IPS DF 19.7 (cell line): Measurements from ENCODE around the gene UBE2G1.
"Not testable (repeated sequence)": the region's sequence is repeated elsewhere in the genome, so short reads cannot be mapped to it uniquely, and the experiment has no call there.

ENCODE experiments used
- DNase-seq: peaks from one replicate; pipeline ENCODE4 v3.0.0-alpha.2; 2013; ENCODE audit warnings: low read depth, low spot score

The UBE2G1 gene, protein sequence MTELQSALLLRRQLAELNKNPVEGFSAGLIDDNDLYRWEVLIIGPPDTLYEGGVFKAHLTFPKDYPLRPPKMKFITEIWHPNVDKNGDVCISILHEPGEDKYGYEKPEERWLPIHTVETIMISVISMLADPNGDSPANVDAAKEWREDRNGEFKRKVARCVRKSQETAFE

DNA sequence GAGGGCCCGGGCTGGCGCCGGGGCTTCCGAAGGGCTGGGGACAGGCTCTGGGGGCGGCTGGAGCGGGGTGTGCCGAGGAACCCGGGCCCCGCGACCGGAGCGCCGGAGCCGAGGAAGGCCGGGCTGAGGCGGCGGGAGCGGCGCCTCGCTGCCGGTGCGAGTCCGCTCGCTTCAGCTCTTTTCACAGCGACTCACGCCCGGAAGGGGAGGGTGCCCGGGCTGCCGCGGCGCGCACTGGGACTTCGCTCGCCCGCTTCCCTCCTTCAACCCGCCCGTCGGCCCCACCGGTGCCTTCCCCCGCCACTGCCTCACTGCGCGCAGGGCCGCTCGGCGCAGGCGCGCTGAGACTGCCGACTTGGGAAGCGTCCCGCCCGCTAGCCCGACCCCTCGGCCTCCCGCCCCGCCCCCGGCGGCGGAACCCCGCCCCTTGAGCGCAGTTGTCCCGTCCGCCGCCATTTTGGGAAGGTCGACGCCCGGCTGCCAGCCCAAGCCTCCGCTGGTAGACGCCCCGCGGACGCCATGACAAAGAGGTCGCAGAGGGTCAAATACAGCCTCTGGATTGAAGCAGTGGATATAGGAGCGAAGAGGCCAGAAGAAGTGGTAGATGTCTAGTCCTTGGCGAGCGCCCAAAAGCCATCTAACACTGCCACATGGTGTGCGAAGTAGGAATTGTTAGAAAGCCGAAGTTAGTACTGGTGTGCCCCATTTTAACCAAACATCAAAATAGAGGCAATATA lies at the start of gene UBE2G1:
Gene UBE2G1, minus strand, starts transcription at position 349 of the 737 bp plus-strand sequence. CDS start 359 bp downstream, outside the sequence.
- peak; percentile 94 for DNase-seq

DNA sequence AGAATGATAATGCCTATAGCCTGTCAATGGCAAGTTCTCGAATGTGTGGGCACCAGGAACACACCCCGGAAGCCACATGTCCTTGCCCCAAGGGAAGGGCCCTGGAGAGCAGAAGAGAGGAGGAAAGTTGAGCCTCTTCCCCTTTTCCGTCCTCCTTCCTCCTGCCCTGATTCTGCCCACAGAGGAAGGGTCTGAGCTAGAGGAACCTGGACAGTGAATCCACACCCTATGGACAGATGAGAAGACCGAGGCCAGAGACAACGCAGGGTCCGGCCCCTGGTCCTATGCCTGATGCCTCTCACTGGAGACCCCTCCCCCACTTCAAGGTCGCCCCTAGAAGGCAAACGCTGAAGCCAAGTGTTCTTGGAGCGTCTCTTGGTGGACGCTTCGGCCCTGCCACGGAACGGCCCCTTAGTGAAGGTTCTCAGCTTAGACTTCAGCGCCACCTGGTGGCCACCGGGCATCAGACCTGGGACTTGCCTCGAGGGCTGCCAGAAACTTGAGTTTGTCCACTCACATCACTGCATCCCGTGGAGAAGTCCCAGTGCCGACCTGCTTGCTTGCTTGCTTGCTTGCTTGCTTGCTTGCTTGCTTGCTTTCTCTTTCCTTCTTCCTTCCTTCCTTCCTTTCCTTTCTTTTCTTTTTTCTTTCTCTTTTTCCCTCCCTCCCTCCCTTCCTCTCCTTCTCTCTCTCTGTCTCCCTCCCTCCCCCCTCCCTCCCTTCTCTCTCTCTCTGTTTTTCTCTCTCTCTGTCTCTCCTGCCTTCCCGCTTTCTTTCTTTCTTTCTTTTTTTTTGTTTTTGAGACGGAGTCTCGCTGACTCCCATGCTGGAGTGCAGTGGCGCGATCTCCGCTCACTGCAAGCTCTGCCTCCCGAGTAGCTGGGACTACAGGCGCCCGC lies 46.7 kb upstream of the UBE2G1 start:
- peak; percentile 87 for DNase-seq

- DNase-seq: no peak
Measured at GRCh38 chr17:4411201-4411600, 44.7 kb upstream of the UBE2G1 start.

DNA sequence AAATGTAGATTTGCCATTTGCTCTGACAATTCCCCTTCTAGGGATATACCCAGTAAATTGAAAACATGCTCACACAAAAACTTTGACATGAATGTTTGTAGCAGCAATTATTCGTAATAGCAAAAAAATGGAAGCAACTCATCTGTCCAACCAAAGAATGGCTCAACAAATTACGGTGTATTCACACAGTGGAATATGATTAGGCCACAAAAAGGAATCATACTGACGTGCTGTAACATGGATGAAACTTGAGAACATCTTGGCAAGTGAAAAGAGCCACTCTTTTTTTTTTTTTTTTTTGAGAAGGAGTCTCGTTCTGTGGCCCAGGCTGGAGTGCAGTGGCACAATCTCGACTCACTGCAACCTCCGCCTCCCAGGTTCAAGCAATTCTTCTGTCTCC lies 43.2 kb upstream of the UBE2G1 start:
- DNase-seq: no peak

GRCh38 chr17:4407851-4408250 lies 41.4 kb upstream of the UBE2G1 start:
- no peak for DNase-seq

- no peak for DNase-seq
Measured at GRCh38 chr17:4407216-4407615, 40.7 kb upstream of the UBE2G1 start.

DNA sequence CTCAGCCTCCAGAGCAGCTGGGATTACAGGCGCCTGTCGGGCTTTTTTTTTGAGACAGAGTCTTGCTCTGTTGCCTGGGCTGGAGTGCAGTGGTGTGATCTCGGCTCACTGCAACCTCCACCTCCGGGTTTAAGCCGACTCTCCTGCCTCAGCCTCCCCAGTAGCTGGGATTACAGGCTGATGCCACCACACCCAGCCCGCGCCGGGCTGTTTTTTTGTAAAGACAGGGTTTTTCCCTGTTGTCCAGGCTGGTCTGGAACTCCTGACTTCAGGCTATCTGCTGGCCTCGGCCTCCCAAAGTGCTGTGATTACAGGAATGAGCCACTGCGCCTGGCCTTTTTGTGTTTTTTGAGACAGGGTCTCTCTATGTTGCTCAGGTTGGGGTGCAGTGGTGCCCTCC lies 39.9 kb upstream of the UBE2G1 start:
- no peak for DNase-seq

GRCh38 chr17:4405699-4406098 lies 39.2 kb upstream of the UBE2G1 start:
- DNase-seq: no peak

GRCh38 chr17:4405038-4405669 lies 38.7 kb upstream of the UBE2G1 start:
- no peak for DNase-seq

- DNase-seq: no peak
Measured at GRCh38 chr17:4397840-4398239, 31.4 kb upstream of the UBE2G1 start.

DNA sequence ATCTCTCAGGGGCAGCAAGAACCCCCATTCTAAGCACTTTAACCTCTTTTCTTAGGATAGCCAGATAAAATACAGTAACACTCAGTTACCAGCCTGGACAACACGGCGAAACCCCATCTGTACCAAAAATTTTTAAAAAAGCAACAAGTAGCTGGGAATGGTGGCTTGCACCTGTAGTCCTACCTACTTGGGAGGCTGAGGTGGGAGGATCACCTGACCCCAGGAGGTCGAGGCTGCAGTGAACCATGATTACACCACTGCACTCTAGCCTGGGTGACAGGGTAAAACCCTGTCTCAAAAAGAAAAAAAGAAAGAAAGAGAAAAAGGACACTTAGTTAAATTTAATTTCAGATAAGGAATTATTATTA lies 28.6 kb upstream of the UBE2G1 start:
- no peak for DNase-seq

- DNase-seq: no peak
Measured at GRCh38 chr17:4394208-4395110, 28.0 kb upstream of the UBE2G1 start.

GRCh38 chr17:4393806-4394205 lies 27.3 kb upstream of the UBE2G1 start:
- DNase-seq: no peak

DNA sequence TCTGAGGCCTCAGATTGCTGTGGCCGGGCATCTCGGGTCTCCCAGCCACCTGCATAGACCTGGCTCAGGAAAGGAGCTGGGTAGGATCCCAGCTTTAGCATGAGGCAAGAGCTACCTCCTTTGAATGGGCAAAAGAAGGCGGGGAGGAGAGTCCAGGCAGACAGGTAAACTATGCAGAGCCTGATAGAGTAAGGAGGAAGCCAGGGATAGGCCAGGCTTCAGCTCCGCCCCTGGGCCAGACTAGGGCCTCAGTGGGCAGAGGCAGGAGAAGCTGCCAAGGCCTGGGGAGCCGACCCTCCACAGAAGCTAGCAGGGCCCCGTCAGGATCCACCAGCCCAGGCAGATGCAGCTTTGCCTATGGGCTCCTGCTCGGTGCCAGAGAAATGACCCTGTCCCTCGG lies 22.6 kb upstream of the UBE2G1 start:
- DNase-seq: no peak

GRCh38 chr17:4387137-4387536 lies 20.7 kb upstream of the UBE2G1 start:
- no peak for DNase-seq

- DNase-seq: no peak
Measured at GRCh38 chr17:4386406-4386805, 19.9 kb upstream of the UBE2G1 start.

DNA sequence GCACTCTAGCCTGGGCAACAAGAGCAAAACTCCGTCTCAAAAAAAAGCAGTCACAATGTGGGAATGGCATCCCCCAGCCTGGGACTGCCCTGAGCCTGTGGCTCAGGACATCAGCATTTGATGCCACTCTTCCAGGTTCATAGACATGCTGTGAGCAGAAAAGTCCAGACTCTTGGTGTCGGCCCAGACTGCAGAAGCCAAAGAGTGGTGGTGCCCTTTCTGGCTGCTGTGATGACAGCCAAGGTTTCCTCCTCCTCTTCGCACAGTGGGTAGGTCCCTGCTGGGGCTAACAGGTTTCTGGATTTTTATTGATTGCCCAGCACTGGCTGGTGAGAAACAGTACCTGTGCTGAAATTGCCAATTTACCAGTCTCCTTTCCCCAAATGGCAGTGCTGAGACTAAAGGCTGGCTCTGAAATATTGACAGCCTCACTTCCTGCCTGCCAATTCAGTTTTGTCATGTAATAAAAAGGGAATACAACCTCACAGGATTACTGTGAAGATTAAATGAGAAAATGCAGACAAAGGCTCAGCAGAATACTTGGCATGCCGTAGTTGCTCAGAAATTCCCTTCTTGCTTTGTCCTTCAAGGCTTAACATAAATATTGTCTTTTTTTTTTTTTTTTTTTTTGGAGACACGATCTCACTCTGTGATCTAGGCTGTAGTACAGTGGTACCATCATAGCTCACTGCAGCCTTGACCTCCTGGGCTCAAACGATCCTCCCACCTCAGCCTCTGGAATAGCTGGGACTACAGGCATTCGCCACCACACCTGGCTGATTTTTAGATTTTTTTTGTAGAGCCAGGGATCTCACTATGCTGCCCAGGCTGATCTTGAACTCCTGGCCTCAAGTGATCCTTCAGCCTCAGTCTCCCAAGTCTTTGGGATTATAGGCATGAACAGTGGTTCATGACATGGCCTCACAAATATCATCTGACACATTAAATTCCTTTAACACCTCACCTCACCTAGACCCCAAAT lies 15.5 kb upstream of the UBE2G1 start:
- DNase-seq: no peak

DNA sequence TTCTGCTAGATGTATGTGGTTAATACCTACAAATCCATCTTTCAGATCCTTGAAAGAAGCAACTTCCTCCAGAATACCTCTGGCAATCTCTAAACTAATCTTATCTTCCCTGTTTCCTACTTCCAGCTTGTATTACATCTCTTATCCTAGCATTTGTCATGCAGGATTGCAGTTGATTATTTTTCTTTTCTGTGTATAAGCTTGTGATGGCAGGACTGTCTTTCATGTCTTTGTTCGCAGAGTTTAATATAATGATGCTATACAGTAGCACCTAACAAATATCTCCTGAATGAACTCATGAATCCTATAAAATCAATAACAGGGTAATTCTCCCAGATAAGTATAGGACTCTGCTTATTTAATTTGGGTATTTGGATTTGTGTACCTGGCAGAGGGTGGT lies 12.2 kb upstream of the UBE2G1 start:
- no peak for DNase-seq

GRCh38 chr17:4377247-4377646 lies 10.8 kb upstream of the UBE2G1 start:
- not testable (repeated sequence) for DNase-seq
